ENCODE results near the gene PISD.
"Not testable (repeated sequence)": the region's sequence is repeated elsewhere in the genome, so short reads cannot be mapped to it uniquely, and the experiment has no call there.

DNA sequence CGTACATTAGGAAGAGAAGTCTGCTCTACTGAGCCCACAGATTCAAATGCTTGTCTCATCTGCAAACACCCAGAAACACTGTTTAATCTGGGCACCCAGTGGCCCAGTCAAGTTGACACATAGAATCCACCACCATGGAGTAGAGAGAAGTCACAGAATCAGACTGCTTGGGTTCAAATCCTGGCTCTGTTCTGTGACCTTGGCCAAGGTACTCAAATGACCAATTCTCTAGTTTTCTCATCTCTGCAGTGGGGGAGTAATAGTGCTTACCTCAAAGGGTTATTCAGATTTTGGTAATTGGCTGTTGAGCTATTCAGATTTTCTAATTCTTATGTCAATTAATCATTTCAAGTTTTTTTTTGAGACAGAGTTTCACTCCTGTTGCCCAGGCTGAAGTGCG lies 71.9 kb downstream of the PISD start:
- TF ChIP-seq CTCF (conservative IDR thresholded peaks at IDR 0.05 in 1 of 2, IDR thresholded peaks at IDR 0.05 in 1 of 2; ENCODE audit: low read depth in 1 of 2, low read length in 2 of 2); EZH2 (IDR thresholded peaks at IDR 0.05; ENCODE audit: low read length, missing control alignments): not testable (repeated sequence)
